HG02642 (cell line): ENCODE measurements around the gene TCOF1.
A peak's percentile ranks its signal among the peaks of the same experiment; 100 is the strongest.

Experiments used
- ATAC-seq: cut with Tn5 transposase; IDR thresholded peaks from one replicate; pipeline ENCODE4 v1.9.1; 2021; ENCODE audit warnings: mild to moderate bottlenecking; ENCODE audit not compliant: unreplicated experiment, poor library complexity

Gene TCOF1

GRCh38 chr5:150400316-150401075, 43.0 kb downstream of the TCOF1 start:
- ATAC-seq: no peak

GRCh38 chr5:150401076-150401375, 43.5 kb downstream of the TCOF1 start:
- no peak for ATAC-seq

- ATAC-seq: no peak
Measured at GRCh38 chr5:150401376-150402228, 44.1 kb downstream of the TCOF1 start.

GRCh38 chr5:150402229-150402773, 44.8 kb downstream of the TCOF1 start:
- ATAC-seq: no peak

GRCh38 chr5:150402901-150403342, 45.4 kb downstream of the TCOF1 start:
- no peak for ATAC-seq

- ATAC-seq: no peak
Measured at GRCh38 chr5:150404121-150404520, 46.6 kb downstream of the TCOF1 start.

- ATAC-seq: no peak
Measured at GRCh38 chr5:150404535-150404934, 47.0 kb downstream of the TCOF1 start.

GRCh38 chr5:150404941-150405816, 47.7 kb downstream of the TCOF1 start:
- ATAC-seq: no peak

- no peak for ATAC-seq
Measured at GRCh38 chr5:150406103-150406722, 48.7 kb downstream of the TCOF1 start.

- ATAC-seq: no peak
Measured at GRCh38 chr5:150406723-150407095, 49.2 kb downstream of the TCOF1 start.

GRCh38 chr5:150407096-150407720, 49.7 kb downstream of the TCOF1 start:
- no peak for ATAC-seq

GRCh38 chr5:150408231-150408943, 50.9 kb downstream of the TCOF1 start:
- ATAC-seq: no peak

- peak; percentile 37 for ATAC-seq
Measured at GRCh38 chr5:150409638-150410523, 52.4 kb downstream of the TCOF1 start.

GRCh38 chr5:150410524-150411244, 53.2 kb downstream of the TCOF1 start:
- ATAC-seq: no peak

GRCh38 chr5:150411245-150411979, 53.9 kb downstream of the TCOF1 start:
- ATAC-seq: no peak

GRCh38 chr5:150412319-150413175, 55.0 kb downstream of the TCOF1 start, which contains the start of gene CD74:
Gene CD74 (minus strand): TSS chr5:150412910. CDS start chr5:150412749, 161 bp downstream.
- ATAC-seq: peak; percentile 79
